ENCODE results near the gene BICC1. TPM values are rescaled to one million over a fixed set of nuclear protein-coding genes. Genes with fewer than 3 reads are reported as not detected.

BICC1 gene
- total and polyA plus RNA-seq, 2 of the 13 experiments (the other 11 are each of a cell fraction or from before 2014, with no cell fraction given) = 0.18 to 1.5 TPM

- TF ChIP-seq ZNF142 (CRISPR knock-in tag; IDR thresholded peaks at IDR 0.05) = no peak
- TF ChIP-seq ELF4 (CRISPR knock-in tag; IDR thresholded peaks at IDR 0.05; ENCODE audit: borderline replicate concordance) = no peak
- no peak for TF ChIP-seq CHD4 (IDR thresholded peaks at IDR 0.05; ENCODE audit: borderline replicate concordance, low read length)
- TF ChIP-seq CBX2 (IDR thresholded peaks at IDR 0.05; ENCODE audit: low read depth, low read length) = no peak
- no peak for TF ChIP-seq CBX2 (CRISPR knock-in tag; IDR thresholded peaks at IDR 0.05; ENCODE audit: low read depth)
- peak; percentile 41; the same call in 1 of the 2 replicates for TF ChIP-seq AHDC1 (CRISPR knock-in tag; IDR thresholded peaks at IDR 0.05; ENCODE audit: borderline replicate concordance)
- TF ChIP-seq MED8 (CRISPR knock-in tag; IDR thresholded peaks at IDR 0.05; ENCODE audit: insufficient replicate concordance) = no peak
- TF ChIP-seq ZNF24 (IDR thresholded peaks at IDR 0.05) = no peak
- no peak for TF ChIP-seq MLX (CRISPR knock-in tag; IDR thresholded peaks at IDR 0.05)
- TF ChIP-seq MXD1 (CRISPR knock-in tag; IDR thresholded peaks at IDR 0.05) = no peak
- no peak for TF ChIP-seq ARNT (IDR thresholded peaks at IDR 0.05)
- TF ChIP-seq RARA (CRISPR knock-in tag; IDR thresholded peaks at IDR 0.05) = peak; percentile 74
- no peak for TF ChIP-seq KMT2B (CRISPR knock-in tag; IDR thresholded peaks at IDR 0.05)
- no peak for TF ChIP-seq ZNF83 (CRISPR knock-in tag; IDR thresholded peaks at IDR 0.05; ENCODE audit: borderline replicate concordance)
- no peak for TF ChIP-seq SMAD1 (CRISPR knock-in tag; IDR thresholded peaks at IDR 0.05; ENCODE audit: borderline replicate concordance, low read depth)
- peak; percentile 47; the same call in 1 of the 2 replicates for TF ChIP-seq BCL6 (CRISPR knock-in tag; IDR thresholded peaks at IDR 0.05)
- 0 out of 2 replicates have a peak, but pooled peaks have one; percentile 16 for TF ChIP-seq GATAD2A (CRISPR knock-in tag; IDR thresholded peaks at IDR 0.05)
- TF ChIP-seq SMARCC2 (IDR thresholded peaks at IDR 0.05) = no peak
- TF ChIP-seq SMAD3 (CRISPR knock-in tag; IDR thresholded peaks at IDR 0.05) = no peak
- TF ChIP-seq GLI4 (CRISPR knock-in tag; IDR thresholded peaks at IDR 0.05; ENCODE audit: borderline replicate concordance) = no peak
Measured at GRCh38 chr10:58662314-58662713, 149.6 kb downstream of the BICC1 start (continued).
